Breast epithelium (tissue), 4 donors: Measurements from ENCODE around the gene TRPM8. TPM values are rescaled to one million over a fixed set of nuclear protein-coding genes. Genes with fewer than 3 reads are reported as not detected.

Experiments used
- DNase-seq, 2 donors: peaks; one replicate each; pipeline ENCODE4 v3.0.0-alpha.2; 2019; ENCODE audit warnings: low spot score in 2 of 2
- H3K27ac ChIP-seq, 2 donors: fragments of 200-600 bp; sonication (generic) in 1 of 2; one replicate each; pipeline ENCODE4 v1.5.1; 2016 to 2019; ENCODE audit warnings: mild to moderate bottlenecking in 1 of 2
- H3K27me3 ChIP-seq, 2 donors: fragments of 200-600 bp; sonication (generic) in 1 of 2; one replicate each; pipeline versions ENCODE4 v1.5.1 to v1.6.0; 2017 to 2019; ENCODE audit warnings: control low read depth in 1 of 2, mild to moderate bottlenecking in 1 of 2
- H3K36me3 ChIP-seq: fragments of 200-600 bp; one replicate; pipeline ENCODE4 v1.5.1; 2019
- H3K4me1 ChIP-seq, 2 donors: fragments of 200-600 bp; sonication (generic); one replicate each; pipeline ENCODE4 v1.5.1; 2016 to 2019; ENCODE audit warnings: control low read depth in 1 of 2
- H3K4me3 ChIP-seq, 3 donors: fragments of 200-600 bp; sonication (generic); 1 replicate in 2 of 3; 2 replicates in 1 of 3; pipeline ENCODE4 v1.5.1; 2016 to 2019; ENCODE audit warnings: mild to moderate bottlenecking in 3 of 3, moderate library complexity in 2 of 3
- H3K9me3 ChIP-seq, 2 donors: fragments of 200-600 bp; sonication (generic) in 1 of 2; one replicate each; pipeline ENCODE4 v1.5.1; 2016 to 2019; ENCODE audit warnings: control low read depth in 1 of 2
- POLR2A ChIP-seq: fragments of 450-650 bp; IDR thresholded peaks from one replicate; pipeline ENCODE4 v1.6.1; 2016; ENCODE audit warnings: antibody characterized with exemption, mild to moderate bottlenecking, moderate library complexity
- POLR2AphosphoS5 ChIP-seq, 3 donors: sonication (generic); formaldehyde crosslinking; IDR thresholded peaks; one replicate each; pipeline ENCODE4 v1.6.1; 2017; ENCODE audit warnings: antibody characterized with exemption in 3 of 3
- intact Hi-C: fragments of 100-400 bp; cut with DNase I; formaldehyde crosslinking; loops from one replicate; pipeline ENCODE4 v1.15.1; 2023; ENCODE audit warnings: low total_unique reads
- total RNA-seq, 3 donors: library from RNA; depleted of rRNA; stranded (reverse); fragments of >200 nt; gene quantifications; one replicate each; pipeline ENCODE4 v1.1.0, GENCODE V29; 2016
- TF ChIP-seq, protein P1 (sequence below), 3 donors: fragments of 450-650 bp; IDR thresholded peaks; one replicate each; pipeline ENCODE4 v1.5.1; 2016 to 2017; ENCODE audit warnings: antibody characterized with exemption in 3 of 3, mild to moderate bottlenecking in 3 of 3, moderate library complexity in 3 of 3

TRPM8 gene
- total RNA-seq, 3 donors from 2014 or later, result not detected

DNA sequence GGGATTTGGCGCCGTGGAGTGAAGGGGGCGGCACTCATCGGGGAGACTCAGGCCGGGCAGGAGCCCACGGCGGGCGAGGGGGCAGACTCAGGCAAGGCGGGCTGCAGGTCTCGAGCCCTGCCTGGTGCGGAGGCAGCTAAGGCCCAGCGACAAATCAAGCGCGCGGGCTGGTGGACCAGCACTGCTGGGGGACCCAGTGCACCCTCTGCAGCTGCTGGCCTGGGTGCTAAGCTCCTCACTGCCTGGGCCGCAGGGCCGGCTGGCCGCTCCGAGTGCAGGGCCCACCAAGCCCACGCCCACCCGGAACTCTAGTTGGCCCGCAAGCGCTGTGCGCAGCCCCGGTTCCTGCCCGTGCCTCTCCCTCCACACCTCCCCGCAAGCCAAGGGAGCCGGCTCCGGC is 107.1 kb downstream of the TRPM8 start:
- no peak for DNase-seq
- Histone ChIP-seq H3K27me3 (no peaks in the 10 kb centered on the region), H3K4me3 (no peak overlapping the region), H3K9me3 (no peaks in the 10 kb centered on the region), H3K27ac (no peak overlapping the region), H3K4me1 (no peaks in the 10 kb centered on the region), H3K36me3 (no peaks in the 10 kb centered on the region)
- intact Hi-C loops, result no loop called here
- no peak for TF ChIP-seq POLR2A
- TF ChIP-seq, protein P1, sequence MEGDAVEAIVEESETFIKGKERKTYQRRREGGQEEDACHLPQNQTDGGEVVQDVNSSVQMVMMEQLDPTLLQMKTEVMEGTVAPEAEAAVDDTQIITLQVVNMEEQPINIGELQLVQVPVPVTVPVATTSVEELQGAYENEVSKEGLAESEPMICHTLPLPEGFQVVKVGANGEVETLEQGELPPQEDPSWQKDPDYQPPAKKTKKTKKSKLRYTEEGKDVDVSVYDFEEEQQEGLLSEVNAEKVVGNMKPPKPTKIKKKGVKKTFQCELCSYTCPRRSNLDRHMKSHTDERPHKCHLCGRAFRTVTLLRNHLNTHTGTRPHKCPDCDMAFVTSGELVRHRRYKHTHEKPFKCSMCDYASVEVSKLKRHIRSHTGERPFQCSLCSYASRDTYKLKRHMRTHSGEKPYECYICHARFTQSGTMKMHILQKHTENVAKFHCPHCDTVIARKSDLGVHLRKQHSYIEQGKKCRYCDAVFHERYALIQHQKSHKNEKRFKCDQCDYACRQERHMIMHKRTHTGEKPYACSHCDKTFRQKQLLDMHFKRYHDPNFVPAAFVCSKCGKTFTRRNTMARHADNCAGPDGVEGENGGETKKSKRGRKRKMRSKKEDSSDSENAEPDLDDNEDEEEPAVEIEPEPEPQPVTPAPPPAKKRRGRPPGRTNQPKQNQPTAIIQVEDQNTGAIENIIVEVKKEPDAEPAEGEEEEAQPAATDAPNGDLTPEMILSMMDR (IDR thresholded peaks at IDR 0.05), result no peak
- no peak for TF ChIP-seq POLR2AphosphoS5 (IDR thresholded peaks at IDR 0.05)

DNA sequence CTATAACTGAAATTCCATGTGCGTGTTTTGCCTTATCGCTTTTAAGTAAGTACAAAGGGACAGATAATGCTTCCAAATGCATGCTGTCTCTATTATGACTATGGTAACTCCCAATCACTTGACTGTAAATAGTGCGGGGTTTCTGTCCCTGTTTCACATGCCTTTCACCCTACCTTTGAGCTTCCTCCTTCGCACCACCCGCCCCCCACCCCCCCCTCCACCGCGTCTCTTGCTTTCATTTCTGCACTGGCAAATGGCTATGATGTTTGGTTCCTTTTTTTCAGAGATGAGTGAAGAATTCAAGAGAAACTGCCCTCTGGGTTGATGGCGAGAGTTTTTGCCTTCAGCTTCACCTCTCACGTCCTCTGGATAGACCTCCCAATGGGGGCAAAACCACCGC is 108.3 kb downstream of the TRPM8 start:
- H3K9me3 ChIP-seq, result no peaks in the 10 kb centered on the region
- DNase-seq, result no peak
- H3K27me3 ChIP-seq, result no peaks in the 10 kb centered on the region
- TF ChIP-seq, protein P1 (IDR thresholded peaks at IDR 0.05), result no peak
- TF ChIP-seq POLR2A (no peak), POLR2AphosphoS5 (IDR thresholded peaks at IDR 0.05) (no peak)
- no peaks in the 10 kb centered on the region for H3K36me3 ChIP-seq
- peak overlapping the region in 1 of 2 donors; percentile 43 for H3K27ac ChIP-seq
- H3K4me3 ChIP-seq, result peak overlapping the region; percentile 17 to 65 (median 42)
- intact Hi-C loops, result no loop called here
- no peaks in the 10 kb centered on the region for H3K4me1 ChIP-seq

DNA sequence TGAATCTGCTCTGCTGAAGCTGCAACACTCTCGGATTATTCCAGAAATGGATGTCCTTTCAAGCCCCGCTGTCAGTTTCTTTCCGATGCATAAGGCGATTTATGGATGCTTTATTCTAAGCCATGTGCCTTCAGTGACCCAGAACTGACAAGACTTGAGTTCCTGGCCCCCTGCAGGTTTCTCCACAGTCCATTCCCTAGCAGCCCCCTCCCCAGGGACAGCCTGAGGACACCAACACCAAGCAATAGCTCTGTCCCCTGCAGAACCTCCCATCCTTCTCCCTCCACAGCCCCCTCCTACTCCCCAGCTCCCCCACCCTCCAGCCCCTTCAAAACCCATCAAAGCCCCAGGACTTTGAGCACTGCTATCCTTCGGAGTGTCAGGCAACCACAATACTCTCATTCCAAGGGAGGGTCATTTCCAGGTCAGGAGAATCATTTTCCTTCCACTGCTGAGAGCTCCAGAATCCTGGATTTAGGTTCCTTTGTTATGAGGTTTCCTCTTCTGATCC is 108.8 kb downstream of the TRPM8 start:
- no peaks in the 10 kb centered on the region for H3K27me3 ChIP-seq
- H3K36me3 ChIP-seq, result no peaks in the 10 kb centered on the region
- TF ChIP-seq POLR2AphosphoS5 (IDR thresholded peaks at IDR 0.05), result no peak
- no peak for TF ChIP-seq POLR2A
- TF ChIP-seq, protein P1 (IDR thresholded peaks at IDR 0.05), result no peak
- DNase-seq, result no peak
- H3K27ac ChIP-seq, result peak overlapping the region in 1 of 2 donors; percentile 43
- intact Hi-C loops, result no loop called here
- H3K4me3 ChIP-seq, result peak overlapping the region; percentile 17 to 65 (median 42)
- no peaks in the 10 kb centered on the region for H3K9me3 ChIP-seq
- no peaks in the 10 kb centered on the region for H3K4me1 ChIP-seq

DNA sequence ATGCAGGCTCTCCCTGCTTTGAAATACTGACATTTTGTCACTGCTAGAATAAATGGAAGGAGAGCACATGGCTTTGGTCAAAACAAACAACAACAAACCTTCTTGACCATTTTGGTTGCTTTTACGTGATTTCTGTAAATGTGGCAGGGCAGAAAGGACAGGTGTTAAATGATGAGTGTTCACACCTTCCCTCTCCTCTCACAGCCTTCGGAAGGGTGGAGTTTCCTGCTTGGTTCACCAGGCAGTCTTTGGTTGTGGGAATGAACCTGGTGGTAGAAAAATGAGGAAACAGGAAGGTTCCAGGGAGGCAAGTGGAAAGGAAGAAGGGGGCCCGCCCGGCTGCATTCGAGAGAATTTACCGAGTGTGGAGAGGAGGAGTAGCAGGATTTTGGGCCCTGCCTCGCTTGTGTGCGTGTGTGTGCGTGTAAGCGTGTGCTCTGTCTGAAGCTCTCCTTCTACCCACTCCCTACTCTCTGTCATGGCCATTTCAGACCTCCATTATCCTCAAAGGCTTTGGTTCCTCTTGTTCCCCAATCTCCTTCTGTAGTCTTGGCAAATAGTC is 109.6 kb downstream of the TRPM8 start:
- no peaks in the 10 kb centered on the region for H3K9me3 ChIP-seq
- H3K27ac ChIP-seq, result no peak overlapping the region
- no peaks in the 10 kb centered on the region for H3K4me1 ChIP-seq
- no peak for DNase-seq
- intact Hi-C loops, result no loop called here
- H3K27me3 ChIP-seq, result no peaks in the 10 kb centered on the region
- no peaks in the 10 kb centered on the region for H3K36me3 ChIP-seq
- TF ChIP-seq, protein P1 (IDR thresholded peaks at IDR 0.05), result no peak
- TF ChIP-seq POLR2A, result no peak
- no peak overlapping the region for H3K4me3 ChIP-seq

DNA sequence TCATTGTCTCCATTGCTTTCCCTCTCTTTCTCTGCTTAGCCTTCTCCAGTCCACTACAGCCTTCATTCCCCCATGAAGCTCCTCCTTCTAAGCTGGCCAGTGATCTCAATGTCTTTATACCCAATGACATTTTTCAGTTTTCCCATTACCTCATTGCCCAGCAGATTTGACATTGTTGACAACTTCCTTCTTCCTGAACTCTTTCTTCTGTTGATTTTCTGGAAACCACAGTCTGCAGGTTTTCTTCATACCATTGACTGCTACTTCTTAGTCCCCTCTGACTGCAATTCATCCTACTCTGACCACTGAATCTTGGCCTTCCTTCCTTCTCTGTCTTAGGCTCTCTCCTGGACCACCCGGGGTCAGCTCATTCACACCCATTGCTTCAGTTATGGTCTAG is 110.5 kb downstream of the TRPM8 start:
- TF ChIP-seq POLR2A (no peak), POLR2AphosphoS5 (IDR thresholded peaks at IDR 0.05) (no peak)
- TF ChIP-seq, protein P1 (IDR thresholded peaks at IDR 0.05), result no peak
- Histone ChIP-seq H3K27me3 (no peaks in the 10 kb centered on the region), H3K4me3 (no peak overlapping the region), H3K36me3 (no peaks in the 10 kb centered on the region), H3K27ac (no peak overlapping the region), H3K9me3 (no peaks in the 10 kb centered on the region), H3K4me1 (no peaks in the 10 kb centered on the region)
- intact Hi-C loops, result no loop called here
- DNase-seq, result no peak
